ENCODE data around the gene TF.

Gene TF

DNA sequence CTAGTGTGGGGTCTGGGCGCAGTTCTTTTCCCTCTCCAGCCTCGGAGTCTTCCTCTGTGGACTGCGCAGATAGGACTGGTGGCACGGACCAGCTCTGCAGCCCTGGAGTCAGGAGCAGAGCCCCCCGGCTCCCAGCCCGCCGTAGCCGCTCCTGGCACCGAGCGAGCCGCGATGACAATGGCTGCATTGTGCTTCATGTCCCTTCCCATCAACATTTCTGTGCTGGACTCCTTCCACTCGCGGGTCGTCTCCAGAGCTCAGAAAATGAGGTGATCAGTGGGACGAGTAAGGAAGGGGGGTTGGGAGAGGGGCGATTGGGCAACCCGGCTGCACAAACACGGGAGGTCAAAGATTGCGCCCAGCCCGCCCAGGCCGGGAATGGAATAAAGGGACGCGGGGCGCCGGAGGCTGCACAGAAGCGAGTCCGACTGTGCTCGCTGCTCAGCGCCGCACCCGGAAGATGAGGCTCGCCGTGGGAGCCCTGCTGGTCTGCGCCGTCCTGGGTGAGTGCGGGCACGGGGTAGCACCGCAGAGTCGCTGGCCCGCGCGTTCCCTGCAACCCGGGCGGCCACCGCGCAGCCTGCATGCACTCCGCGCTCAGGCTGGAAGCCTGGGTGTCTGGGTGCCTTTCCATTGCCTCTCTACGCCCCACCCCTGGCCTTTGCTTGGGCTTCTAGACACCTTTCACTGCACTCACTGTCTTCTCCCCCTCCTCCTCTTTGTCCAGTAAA lies at the start of gene TF:
TSS of gene TF (plus strand) at position 413 of the 731 bp plus-strand sequence. CDS start at position 461, 48 bp downstream.
- no peak within 1 kb of the TSS for H3K4me3 ChIP-seq (ENCODE audit: low read depth, low read length)
- TF ChIP-seq CTCF (IDR thresholded peaks at IDR 0.05; ENCODE audit: control insufficient read depth, extremely low read depth, insufficient read depth), result no peak
- DNase-seq (ENCODE audit: low read depth), result no peak

DNA sequence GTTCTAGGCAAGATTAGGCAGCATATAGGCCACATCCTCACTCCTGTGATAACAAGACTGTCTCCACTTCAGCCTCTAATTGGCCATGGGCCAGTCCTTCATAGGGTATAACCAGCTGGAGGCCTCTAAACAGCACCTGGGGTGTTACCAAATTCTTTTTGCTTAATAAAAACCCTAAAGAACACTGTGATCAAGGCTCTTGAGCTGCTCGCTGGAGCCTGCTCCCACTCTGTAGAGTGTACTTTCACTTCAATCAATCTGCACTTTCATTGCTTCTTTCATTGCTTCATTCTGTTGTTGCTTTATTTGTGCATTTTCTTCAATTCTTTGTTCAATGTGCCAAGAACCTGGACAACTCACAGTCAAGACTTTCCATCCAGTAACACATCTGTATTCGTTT lies 48.2 kb upstream of the TF start:
- no peak for TF ChIP-seq CTCF (IDR thresholded peaks at IDR 0.05; ENCODE audit: control insufficient read depth, extremely low read depth, insufficient read depth)
- no peak overlapping the region for H3K4me3 ChIP-seq (ENCODE audit: low read depth, low read length)
- no peak for DNase-seq (ENCODE audit: low read depth)

- no peak for TF ChIP-seq CTCF (IDR thresholded peaks at IDR 0.05; ENCODE audit: control insufficient read depth, extremely low read depth, insufficient read depth)
- H3K4me3 ChIP-seq (ENCODE audit: low read depth, low read length), result no peak overlapping the region
- DNase-seq (ENCODE audit: low read depth), result no peak
These were observed 46.7 kb upstream of the TF start for GRCh38 chr3:133699467-133699866.

- H3K4me3 ChIP-seq (ENCODE audit: low read depth, low read length), result no peak overlapping the region
- no peak for TF ChIP-seq CTCF (IDR thresholded peaks at IDR 0.05; ENCODE audit: control insufficient read depth, extremely low read depth, insufficient read depth)
- DNase-seq (ENCODE audit: low read depth), result no peak
These were observed 46.3 kb upstream of the TF start for GRCh38 chr3:133699903-133700302.

DNA sequence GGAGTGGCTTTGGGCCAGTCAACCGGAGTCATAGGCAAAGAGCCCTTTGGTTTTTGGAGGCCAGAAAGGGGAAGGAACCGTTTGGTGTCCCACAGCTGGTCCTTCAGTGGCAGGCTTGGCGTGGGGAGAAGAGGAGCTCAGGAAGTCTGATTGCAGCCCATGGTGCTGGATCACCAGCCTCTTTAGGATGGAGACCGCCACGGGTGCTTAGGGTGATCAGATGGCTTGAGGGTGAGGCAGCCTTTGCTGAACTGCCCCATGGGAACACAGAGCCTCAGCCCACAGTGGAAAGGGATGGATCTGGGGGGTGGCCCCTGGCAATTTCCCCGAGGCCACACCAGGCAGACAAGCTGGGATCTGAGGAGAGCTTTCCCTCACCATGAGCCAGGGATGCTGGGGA lies 45.8 kb upstream of the TF start:
- no peak for DNase-seq (ENCODE audit: low read depth)
- no peak for TF ChIP-seq CTCF (IDR thresholded peaks at IDR 0.05; ENCODE audit: control insufficient read depth, extremely low read depth, insufficient read depth)
- no peak overlapping the region for H3K4me3 ChIP-seq (ENCODE audit: low read depth, low read length)

GRCh38 chr3:133701435-133702358 lies 44.5 kb upstream of the TF start:
- no peak overlapping the region for H3K4me3 ChIP-seq (ENCODE audit: low read depth, low read length)
- TF ChIP-seq CTCF (IDR thresholded peaks at IDR 0.05; ENCODE audit: control insufficient read depth, extremely low read depth, insufficient read depth), result no peak
- DNase-seq (ENCODE audit: low read depth), result no peak
